Measurements from ENCODE around the gene CERCAM.

GRCh38 chr9:128392302-128393144, 28.1 kb upstream of the CERCAM start:
- no peak for TF ChIP-seq EZH2 (IDR thresholded peaks at IDR 0.05; ENCODE audit: borderline replicate concordance, low read depth, low read length, poor library complexity, severe bottlenecking)
- TF ChIP-seq, protein P1, sequence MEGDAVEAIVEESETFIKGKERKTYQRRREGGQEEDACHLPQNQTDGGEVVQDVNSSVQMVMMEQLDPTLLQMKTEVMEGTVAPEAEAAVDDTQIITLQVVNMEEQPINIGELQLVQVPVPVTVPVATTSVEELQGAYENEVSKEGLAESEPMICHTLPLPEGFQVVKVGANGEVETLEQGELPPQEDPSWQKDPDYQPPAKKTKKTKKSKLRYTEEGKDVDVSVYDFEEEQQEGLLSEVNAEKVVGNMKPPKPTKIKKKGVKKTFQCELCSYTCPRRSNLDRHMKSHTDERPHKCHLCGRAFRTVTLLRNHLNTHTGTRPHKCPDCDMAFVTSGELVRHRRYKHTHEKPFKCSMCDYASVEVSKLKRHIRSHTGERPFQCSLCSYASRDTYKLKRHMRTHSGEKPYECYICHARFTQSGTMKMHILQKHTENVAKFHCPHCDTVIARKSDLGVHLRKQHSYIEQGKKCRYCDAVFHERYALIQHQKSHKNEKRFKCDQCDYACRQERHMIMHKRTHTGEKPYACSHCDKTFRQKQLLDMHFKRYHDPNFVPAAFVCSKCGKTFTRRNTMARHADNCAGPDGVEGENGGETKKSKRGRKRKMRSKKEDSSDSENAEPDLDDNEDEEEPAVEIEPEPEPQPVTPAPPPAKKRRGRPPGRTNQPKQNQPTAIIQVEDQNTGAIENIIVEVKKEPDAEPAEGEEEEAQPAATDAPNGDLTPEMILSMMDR (conservative IDR thresholded peaks at IDR 0.05; ENCODE audit: low read depth, low read length), result no peak
